AG08395 (cell line): Measurements from ENCODE around the gene BMP7.
"Not testable (repeated sequence)": the region's sequence is repeated elsewhere in the genome, so short reads cannot be mapped to it uniquely, and the experiment has no call there.

Source experiments
- DNase-seq: peaks from one replicate; pipeline ENCODE4 v3.0.0; 2012; ENCODE audit warnings: mixed read lengths, low spot score

BMP7 gene

DNA sequence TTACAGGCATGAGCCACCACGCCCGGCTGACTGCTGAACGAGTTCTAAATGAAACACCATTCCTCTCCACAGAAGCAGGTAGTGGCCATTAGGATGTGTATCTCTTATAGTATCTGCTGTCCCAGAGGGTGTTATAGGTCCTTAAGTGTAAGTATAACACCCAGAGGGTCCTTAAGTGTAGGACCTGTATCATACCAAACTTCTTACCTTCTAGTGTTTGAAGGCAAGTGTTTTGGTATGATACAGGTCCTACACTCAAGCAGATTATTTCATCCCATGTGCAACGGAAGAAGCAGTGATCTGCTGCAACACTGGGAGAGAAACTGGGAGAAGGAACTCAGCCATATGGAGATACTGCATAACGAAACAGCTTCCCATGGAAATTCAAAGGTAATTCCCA, 17.4 kb downstream of the BMP7 start:
- DNase-seq: no peak

DNA sequence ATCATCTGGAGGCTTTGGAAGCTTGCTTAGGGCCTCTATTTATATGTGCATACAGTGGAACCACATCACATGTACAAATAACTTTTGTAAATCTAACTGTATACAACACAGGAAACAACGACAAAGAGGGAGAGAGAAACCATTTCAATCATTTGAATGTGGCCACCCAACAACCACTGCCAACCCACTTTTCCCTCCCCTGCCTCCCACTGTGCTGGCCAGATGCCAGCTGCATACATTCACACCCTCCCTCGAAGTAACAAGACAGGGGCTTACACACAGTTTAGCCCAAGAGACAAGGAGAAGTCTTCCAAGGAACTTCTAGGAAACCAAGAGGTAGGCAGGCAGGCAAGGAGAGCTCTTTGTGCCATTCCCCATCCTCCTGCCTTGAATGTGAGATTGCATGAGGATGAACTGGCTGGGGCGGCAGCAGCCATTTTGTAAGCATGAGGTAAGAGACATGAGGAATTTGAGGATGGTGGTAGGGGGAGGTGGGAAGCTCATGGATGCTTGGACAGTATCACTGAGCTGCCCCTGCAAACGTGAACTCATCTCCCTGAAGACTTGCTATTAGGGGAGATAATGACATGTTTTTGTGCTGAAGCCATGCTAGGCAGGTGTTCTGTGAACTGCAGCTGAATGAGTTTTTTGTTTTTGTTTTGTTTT, 18.2 kb downstream of the BMP7 start:
- no peak for DNase-seq

DNA sequence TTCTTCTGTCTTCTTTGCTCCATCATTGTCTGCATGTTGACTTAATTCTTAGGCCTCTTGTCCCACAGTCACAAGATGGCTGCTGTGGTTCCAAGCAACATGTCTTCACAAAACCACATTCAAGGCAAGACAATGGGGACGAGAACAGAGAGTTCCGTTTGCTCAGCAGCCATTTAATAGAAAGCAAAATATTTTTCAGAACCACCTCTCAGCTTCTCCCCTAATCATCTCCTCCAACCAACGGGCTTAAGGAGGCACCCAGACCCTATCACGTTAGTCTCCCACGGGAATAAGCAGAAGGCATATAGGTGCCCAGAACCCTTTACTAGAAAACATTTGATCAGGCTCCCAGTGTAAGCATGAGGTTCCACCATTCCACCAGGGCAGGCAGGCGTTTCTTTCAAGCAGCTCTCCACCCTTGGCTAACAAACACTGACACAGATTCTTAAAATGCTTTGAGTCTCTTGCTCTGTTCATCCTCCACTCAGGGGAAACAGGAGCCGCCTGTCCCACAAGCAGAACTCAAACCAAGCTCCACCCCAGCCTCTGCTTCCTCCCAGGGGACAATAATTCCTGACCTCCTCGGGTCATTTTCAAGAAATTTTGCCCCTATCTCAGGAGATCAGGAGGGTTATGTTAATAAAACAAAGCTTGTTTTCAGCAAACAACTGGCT, 19.0 kb downstream of the BMP7 start:
- no peak for DNase-seq

- DNase-seq: no peak
These were observed 20.4 kb downstream of the BMP7 start for GRCh38 chr20:57245997-57246396.

GRCh38 chr20:57244627-57245214, 21.7 kb downstream of the BMP7 start:
- DNase-seq: no peak

- DNase-seq: no peak
These were observed 22.2 kb downstream of the BMP7 start for GRCh38 chr20:57244221-57244585.

GRCh38 chr20:57243480-57244220, 22.8 kb downstream of the BMP7 start:
- DNase-seq: no peak

DNA sequence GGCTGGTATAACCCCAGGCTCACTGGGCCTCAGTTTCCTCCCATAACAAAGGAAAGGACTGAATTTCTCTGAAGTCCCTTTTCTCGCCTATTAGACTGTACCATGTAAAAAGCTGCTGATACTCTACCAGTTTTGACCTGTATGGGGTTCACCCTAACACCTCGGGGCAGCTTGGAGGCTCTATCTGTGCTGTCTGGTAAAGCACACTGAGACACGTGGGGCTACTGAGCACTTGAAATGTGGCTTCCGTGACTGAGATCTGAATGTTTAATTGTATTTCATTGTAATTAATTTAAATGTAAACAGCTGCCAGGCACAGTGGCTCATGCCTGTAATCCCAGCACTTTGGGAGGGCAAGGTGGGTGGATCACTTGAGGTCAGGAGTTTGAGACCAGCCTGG, 24.0 kb downstream of the BMP7 start:
- DNase-seq: no peak

- no peak for DNase-seq
These were observed 25.0 kb downstream of the BMP7 start for GRCh38 chr20:57241363-57241991.

DNA sequence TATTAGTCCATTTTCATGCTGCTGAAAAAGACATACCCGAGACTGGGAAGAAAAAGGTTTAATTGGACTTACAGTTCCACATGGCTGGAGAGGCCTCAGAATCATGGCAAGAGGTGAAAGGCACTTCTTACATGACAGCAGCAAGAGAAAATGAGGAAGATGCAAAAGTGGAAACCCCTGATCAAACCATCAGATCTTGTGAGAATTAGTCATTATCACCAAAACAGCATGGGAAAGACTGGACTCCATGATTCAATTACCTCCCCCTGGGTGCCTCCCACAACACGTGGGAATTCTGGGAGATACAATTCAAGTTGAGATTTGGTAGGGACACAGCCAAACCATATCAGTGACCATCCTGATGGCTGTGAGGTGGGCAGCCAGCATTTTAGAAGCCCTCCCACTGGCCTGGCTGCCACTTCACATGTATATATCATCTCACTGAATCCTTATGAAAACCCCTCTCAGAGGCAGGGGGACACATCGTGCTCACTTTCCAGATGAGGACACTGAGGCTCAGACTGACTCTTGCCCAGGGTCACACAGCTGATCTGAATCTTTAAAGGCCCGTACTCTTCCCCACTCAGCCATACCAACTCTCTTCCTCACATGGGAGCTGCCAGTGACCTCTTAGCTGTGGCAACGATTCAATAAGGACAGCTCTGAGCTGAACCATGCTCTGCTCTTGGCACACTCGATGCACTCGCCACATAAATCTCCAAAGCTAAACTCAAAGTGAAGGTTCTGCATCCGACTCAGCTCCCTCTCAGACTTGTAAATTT, 25.7 kb downstream of the BMP7 start:
- no peak for DNase-seq

- DNase-seq: not testable (repeated sequence)
These were observed 26.7 kb downstream of the BMP7 start for GRCh38 chr20:57239725-57240124.

DNA sequence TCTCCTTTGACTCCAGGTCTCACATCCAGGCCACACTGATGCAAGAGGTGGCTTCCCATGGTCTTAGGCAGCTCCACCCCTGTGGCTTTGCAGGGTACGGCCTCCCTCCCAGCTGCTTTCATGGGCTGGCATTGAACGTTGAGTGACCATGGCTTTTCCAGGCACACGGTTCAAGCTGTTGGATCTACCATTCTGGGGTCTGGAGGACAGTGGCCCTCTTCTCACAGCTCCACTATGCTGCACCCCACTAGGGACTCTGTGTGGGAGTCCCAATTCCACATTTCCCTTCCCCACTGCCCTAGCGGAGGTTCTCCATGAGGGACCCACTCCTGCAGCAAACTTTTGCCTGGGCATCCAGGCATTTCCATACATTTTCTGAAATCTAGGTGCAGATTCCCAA, 27.1 kb downstream of the BMP7 start:
- DNase-seq: not testable (repeated sequence)

DNA sequence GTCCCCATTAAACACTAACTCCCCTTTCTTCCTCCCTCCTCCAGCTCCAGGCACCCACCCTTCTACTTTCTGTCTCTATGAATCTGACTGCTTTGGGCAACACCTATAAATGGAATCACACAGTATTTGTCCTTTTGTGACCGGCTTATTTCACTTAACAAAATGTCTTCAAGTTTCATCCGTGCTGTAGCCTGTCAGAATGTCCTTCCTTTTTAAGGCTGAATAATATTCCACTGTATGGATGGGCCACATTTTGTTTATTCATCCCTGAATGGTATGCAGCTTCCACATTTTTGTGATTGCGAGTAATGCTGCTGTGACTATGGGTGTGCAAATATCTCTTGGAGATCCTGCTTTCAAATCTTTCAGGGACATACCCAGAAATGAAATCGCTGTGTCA, 28.4 kb downstream of the BMP7 start:
- no peak for DNase-seq

GRCh38 chr20:57237585-57237953, 28.9 kb downstream of the BMP7 start:
- DNase-seq: no peak

DNA sequence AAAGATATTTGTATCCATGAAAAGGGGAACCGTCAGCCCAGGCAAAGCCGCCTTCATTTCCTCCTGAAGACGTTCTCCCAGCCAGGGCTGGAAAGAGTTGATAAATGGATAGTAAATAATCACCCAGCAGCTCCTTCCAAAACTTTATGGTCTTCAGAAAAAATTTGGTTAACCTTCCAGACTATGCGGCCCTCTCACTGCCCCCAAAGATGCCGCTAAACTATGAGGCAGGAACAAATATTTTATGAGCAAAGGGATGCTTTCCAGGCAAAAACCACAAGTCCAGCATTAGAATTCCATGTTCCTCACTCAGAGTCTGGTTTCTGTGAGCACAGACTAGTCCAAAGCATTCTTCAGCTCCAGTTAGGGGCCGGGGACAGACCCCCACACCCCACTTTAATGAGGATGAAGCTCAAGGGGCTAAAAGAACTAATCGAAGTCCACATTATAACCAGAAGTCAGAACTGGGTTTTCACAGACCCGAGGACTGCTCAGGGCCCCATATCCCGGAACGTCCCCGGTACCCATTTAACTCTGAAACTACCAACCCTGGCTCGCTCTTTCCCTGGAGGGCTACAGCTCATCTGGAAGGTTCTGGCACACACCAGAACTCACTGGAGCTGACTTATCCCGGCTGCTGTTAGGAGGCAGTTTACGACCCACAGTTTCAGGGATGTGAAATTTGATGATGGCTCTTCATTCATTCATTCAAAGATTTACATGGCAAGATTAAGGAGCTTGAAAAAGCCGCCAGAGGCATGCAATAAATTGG, 29.4 kb downstream of the BMP7 start:
- DNase-seq: peak; percentile 47

DNA sequence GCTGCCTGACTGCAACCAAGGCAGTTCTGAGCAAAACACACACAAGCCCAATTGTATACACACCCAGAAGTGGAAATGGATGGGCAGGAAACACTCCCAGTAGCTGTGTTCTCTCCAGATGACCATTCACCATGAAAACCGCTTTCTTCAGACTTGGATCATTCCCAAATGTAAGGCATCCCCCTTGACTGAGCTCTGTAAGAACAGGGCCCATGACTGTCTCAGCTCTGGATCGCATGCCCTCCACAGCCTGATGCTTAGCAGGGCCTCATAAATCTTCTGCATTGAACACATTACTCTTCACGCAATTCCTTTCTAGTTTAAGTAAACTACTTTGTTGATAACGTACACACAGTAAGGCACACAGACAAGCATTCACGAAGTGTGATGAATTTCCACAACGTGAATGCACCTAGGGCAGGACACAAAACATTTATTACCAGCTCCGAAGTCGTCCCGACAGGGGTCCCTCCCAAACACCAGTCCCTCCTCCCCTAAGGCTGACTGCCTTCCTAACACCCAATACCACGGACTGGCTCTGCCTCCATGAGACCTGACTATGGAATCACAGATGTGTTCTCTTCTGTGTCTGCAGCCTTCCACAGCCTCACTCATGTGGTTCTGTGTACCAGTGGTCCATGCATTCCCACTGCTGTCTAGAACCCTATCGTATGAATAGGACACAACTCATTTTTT, 31.7 kb downstream of the BMP7 start:
- DNase-seq: no peak

DNA sequence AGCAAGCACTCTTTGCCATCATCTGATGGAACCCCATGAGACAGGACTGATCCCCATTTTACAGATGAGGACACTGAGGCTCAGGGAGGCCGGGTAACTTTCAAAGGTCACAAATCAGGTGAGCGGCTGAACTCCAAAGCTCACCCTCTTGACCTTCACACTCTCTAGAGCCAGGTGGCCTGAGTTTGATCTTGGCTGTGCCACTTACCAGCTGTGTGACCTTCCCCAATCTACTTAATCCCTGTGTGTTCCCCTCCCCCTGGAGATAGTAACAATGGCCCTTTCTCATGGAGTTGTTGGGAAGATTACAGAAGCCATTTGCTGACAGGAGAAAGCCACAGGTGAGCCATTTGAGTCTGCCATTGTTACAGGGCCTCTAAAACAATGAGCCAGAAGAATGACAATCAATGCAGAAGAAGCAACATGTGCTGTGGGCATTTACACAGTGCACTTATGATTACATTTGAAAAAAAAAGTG, 34.5 kb downstream of the BMP7 start:
- no peak for DNase-seq

DNA sequence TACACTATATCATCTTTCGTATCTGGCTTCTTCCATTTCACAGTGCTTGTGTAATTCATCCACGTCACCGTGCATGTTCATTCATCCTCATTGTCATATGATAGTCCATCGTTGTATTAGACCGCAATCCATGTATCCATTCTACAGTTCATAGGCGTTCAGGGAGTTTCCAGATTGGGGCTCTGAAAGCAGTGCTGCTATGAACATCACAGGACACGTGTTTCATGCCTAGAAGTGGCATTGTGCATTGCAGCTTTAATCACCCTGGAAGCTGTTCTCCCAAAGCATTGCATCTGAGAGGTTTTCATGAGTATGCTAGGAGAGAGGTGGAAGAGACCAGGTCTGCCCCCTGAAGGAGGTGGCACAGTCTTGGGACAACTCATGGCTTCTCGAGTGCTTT, 35.3 kb downstream of the BMP7 start:
- no peak for DNase-seq

DNA sequence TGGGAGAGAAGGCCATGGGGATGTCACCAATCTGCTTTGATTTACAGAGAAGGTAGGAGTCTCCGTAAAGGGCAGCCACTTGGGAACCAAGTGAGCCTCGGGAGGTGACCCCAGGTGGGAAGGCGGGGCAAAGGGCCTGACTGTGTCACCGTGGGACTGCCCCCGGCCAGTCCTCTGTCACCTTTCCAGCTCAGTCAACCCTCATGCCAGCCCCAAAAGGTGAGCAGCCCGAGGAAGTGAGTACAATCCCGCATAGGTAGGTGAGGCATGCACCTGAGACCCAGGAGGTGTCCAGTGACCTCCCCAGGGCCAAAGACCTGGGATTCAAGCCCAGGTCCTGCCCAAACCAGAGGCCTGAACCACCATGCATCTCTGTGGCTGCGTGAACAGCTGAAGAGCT, 36.2 kb downstream of the BMP7 start:
- no peak for DNase-seq

DNA sequence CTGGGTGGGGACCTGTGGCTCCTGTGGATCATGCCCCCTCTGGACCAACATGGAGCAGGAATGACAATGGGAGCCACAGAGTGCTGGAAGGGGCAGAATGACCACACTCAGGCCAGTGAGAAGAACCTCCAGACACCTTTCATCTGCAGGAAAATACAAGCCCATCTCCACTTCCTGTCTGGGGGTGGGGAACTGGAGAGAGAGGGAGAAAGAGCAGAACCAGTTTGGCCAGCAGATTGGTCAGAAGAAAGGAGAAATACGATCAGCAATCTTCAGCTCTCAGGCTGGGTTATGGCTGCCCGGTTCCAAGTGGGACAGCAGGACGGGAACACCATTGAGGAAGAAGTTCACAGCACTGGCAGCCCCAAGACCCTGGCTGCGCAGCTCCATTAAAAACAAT, 37.0 kb downstream of the BMP7 start:
- no peak for DNase-seq
